Stromal cell of bone marrow (primary cell): ENCODE results near the gene COL17A1.

Experiments used
- DNase-seq: peaks from one replicate; pipeline ENCODE4 v3.0.0-alpha.2; 2012; ENCODE audit warnings: low read depth

Gene COL17A1

DNA sequence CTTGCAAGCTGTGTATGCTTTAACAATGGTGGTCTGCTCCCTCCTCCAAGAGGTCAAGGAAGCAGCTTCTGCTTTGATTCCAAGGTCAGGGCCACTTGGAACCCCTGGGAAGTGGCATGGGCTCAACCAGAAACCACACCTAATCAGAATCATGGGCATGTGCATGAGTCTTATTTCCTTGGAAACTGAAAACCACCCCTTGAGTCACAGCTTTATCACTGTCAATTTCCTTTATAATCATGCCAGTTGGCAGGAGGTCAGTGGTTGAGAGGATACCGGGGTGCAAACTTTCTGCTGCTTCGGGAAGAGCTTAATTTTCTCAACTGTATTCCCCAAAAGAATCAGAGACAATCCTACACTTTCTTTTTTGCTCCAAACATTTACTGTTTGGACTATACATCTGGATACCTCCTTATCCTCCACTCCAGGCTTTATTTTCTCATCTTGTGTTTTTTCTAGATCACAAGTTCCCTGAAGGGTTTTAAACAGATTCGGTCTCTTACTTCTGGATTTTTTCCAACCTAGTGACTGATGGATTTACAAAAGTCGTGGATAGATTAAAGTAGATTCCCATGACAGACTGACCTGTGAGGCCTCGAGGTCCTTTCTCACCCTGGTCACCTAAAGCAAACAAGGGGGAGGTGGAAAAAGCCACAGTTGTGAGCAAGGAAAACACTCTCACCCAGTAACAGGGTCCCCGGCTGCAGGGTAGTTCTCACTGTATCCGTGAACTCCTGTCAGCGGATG, 36.0 kb downstream of the COL17A1 start:
- peak; percentile 84 for DNase-seq

DNA sequence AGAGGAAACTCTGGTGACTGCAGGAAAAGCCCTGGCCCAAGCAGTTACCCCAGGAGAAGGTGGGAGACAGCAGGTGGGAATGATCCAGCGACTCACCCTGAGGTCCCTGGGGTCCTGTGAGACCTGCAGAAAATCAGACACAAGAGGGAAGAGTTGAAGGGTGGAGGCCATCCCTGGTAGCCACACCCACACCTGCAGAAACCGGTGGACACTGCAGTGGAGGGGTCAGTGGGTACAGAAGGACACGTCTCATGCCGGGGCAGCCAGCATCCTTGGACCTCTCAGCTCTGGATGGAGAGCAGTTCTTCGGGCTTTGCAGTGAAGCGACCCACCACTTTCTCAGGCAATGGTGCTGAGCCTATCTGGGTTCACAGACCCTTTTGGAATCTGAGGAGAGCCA, 39.0 kb downstream of the COL17A1 start:
- DNase-seq = no peak

- DNase-seq = peak; percentile 71
Observed at GRCh38 chr10:104045151-104046089, 40.3 kb downstream of the COL17A1 start.

DNA sequence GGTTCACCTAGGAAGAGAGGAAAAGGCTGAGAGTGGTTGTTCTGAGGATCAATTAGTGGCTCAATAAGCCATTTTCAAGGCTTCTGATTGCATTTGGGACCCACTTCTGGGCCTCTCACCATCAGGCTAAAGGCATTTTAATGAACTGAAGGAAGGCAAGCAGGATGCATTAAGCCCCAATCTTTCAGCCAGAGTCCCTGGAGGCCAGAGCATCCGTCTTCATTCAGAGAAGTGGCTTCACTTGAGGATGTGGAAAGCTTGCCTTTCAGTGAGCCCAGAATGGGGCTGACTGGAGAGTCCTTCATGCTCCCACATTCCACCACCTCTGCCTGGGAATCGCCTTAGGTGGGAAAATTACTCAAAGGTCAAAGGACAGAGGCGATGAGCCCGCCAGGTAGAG, 41.8 kb downstream of the COL17A1 start:
- DNase-seq = no peak

- DNase-seq = no peak
Observed at GRCh38 chr10:104043185-104043830, 42.4 kb downstream of the COL17A1 start.

GRCh38 chr10:104041891-104042535, 43.7 kb downstream of the COL17A1 start:
- DNase-seq = no peak

GRCh38 chr10:104040862-104041789, 44.6 kb downstream of the COL17A1 start:
- DNase-seq = no peak

DNA sequence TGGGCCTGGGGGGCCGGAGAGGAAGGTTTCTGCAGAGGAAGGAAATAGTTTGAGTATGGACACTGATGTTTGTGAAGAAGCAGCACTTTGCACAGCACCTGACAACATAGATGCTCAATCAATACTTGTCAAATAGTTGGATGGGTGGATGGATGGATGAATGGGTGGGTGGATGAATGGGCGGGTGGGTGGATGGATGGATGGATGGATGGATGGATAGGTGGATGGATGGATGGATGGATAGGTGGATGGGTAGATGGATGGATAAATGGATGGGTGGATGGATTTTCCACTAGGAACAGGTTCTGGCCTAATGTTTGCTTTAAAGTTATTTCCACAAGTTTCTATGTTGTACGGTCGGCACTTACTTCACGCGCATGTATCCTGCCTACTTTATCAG, 45.3 kb downstream of the COL17A1 start:
- DNase-seq = no peak

- DNase-seq = no peak
Observed at GRCh38 chr10:104038958-104039752, 46.5 kb downstream of the COL17A1 start.

DNA sequence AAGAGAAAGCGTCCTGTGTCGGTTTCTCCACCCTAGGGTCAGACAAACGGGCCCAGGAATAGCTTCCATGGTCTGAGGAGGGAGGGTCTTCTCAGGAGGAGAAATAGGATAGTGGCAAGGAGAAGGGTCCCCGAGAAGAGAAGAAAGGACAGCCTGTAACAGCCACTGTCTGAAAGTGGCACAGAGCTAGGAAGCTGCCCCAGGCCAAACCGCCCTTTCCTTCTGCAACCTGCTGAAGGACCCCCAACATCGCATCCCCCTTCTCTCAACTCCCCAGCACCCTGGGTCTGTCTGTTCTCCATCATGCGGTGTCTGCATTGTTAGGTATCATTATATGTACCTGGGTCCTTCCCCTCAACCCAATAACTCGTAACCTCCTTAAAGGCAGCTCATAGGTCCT, 47.1 kb downstream of the COL17A1 start:
- DNase-seq = no peak

- DNase-seq = no peak
Observed at GRCh38 chr10:104037261-104037951, 48.3 kb downstream of the COL17A1 start.

- DNase-seq = no peak
Observed at GRCh38 chr10:104036518-104037260, 49.0 kb downstream of the COL17A1 start.

- DNase-seq = no peak
Observed at GRCh38 chr10:104036069-104036384, 49.7 kb downstream of the COL17A1 start.

GRCh38 chr10:104035194-104036068, 50.2 kb downstream of the COL17A1 start:
- DNase-seq = no peak

DNA sequence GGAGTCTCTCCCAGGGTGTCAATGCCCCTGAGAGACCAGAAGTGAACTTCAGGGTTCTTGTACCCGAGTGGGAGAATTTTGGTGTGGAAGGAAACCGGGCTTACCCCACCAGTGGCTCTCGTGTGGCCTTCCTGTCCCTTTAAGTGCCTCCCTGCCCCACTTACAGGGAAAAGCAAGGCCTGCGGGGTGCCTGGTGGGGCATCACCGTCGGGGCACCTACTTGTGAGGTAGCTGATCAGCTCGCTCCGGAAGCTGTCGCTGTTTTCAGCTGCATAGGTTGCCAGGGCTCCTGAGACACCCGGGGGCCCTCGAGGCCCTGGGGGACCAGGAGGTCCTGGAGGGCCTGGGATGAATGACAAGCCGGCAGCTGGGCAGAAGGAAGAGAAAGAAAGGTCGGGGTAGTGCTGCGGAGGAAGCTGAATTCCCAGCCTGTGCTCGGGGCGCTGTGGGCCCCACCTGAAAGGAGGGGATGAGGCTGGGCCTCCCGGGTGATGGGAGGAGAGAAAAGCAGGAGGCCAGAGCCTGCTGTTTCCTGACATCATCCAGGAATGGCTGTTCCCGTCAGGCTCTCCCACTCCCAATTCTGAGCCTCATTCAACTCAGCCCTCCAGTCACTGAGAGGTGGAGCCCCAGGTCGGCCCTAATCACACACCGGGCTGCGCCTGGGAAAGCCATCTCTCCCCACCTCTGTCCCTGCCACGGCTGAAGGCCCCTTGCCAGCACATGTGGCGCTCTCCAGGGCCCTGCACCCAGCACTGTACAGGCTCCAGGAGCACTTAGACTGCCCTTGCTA, 51.1 kb downstream of the COL17A1 start:
- no peak for DNase-seq

DNA sequence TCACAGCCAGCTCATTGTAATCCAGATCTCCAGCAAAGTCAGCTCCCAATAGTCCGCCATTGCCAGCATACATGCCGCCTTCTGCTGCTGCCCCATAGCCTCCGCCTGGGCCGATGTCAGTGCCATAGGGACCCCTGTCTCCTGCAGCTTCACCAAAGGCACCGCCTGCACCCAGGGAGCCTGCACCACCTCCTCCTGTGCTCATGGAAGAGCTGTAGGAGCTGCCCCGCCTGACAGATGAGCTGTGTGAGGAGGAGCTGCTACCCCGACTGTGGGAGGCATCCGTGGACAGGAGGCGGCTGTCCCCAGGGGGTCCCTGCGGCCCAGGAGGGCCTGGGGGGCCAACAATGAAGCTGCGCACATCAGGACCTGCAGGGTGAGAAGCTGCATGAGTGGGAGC, 51.7 kb downstream of the COL17A1 start:
- DNase-seq = no peak

DNA sequence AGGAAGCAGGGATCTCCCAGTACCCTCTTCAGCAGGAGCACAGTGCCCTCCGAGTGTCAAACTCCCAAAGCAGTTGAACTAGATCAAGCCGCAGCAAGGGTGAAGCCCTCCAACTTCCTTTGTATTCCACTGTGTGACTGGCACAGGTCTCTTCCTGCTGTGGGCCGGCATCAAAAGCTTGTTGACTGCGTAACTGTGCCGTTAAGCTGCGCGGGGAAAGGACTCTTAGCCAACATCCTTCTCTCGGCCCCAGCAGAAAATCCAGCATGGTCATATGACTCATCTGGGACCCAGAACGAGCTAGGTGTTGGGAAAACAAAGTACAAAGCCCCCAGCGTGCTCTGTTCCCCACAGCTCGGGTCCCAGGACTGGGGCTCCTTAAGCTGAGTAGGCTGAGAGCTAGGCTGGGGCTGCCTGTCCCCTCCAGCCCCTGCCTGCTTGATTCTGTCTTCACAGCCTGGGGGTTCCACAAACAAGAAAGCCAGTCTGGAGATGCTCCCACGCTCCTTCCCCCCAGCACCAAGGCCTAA, 52.2 kb downstream of the COL17A1 start:
- no peak for DNase-seq
